Mesenchymal stem cell (in vitro differentiated cells and primary cell): ENCODE measurements around the gene THTPA.

Source experiments
- DNase-seq: peaks from one replicate; pipeline ENCODE4 v3.0.0-alpha.2; 2013
- H2AFZ ChIP-seq: one replicate; pipeline ENCODE4 v1.6.1; 2013; ENCODE audit warnings: low read depth, mild to moderate bottlenecking, control low read depth, inconsistent platforms, low read length, moderate library complexity
- H2AK5ac ChIP-seq: 2 replicates; pipeline ENCODE4 v1.6.1; 2013; ENCODE audit warnings: low read length, moderate library complexity, mild to moderate bottlenecking, inconsistent platforms; ENCODE audit not compliant: severe bottlenecking
- H2BK120ac ChIP-seq: one replicate; pipeline ENCODE4 v1.6.1; 2013; ENCODE audit warnings: low read depth, mild to moderate bottlenecking, inconsistent platforms, low read length, moderate library complexity
- H2BK12ac ChIP-seq, 2 experiments: one replicate each; pipeline ENCODE4 v1.6.1; 2013; ENCODE audit warnings: inconsistent platforms in 2 of 2, low read length in 2 of 2, mild to moderate bottlenecking in 2 of 2, moderate library complexity in 2 of 2, control low read depth in 1 of 2
- H2BK15ac ChIP-seq: one replicate; pipeline ENCODE4 v1.6.1; 2013; ENCODE audit warnings: mild to moderate bottlenecking, low read depth, inconsistent platforms; ENCODE audit not compliant: poor library complexity, severe bottlenecking
- H2BK5ac ChIP-seq: 2 replicates; pipeline ENCODE4 v1.6.1; 2013; ENCODE audit warnings: low read depth, mild to moderate bottlenecking, low read length, control low read depth, inconsistent platforms; ENCODE audit not compliant: poor library complexity, severe bottlenecking
- H3K14ac ChIP-seq, 2 experiments: one replicate each; pipeline ENCODE4 v1.6.1; 2013; ENCODE audit warnings: inconsistent platforms in 2 of 2, low read length in 2 of 2, control low read depth in 1 of 2, mild to moderate bottlenecking in 1 of 2, moderate library complexity in 1 of 2
- H3K18ac ChIP-seq, 2 experiments: one replicate each; pipeline ENCODE4 v1.6.1; 2013; ENCODE audit warnings: inconsistent platforms in 2 of 2, low read length in 2 of 2, control low read depth in 1 of 2, low read depth in 1 of 2, mild to moderate bottlenecking in 1 of 2
- H3K23ac ChIP-seq, 2 experiments: one replicate each; pipeline ENCODE4 v1.6.1; 2013; ENCODE audit warnings: inconsistent platforms in 2 of 2, low read length in 2 of 2, mild to moderate bottlenecking in 2 of 2, moderate library complexity in 2 of 2, control low read depth in 1 of 2
- H3K27ac ChIP-seq: 2 replicates; pipeline ENCODE4 v1.5.1; 2013; ENCODE audit warnings: mild to moderate bottlenecking, moderate library complexity, low read length, control low read depth, inconsistent platforms; ENCODE audit not compliant: poor library complexity, severe bottlenecking
- H3K27me3 ChIP-seq, 2 experiments: 2 replicates each; pipeline versions ENCODE4 v1.6.1 to v1.7.0; 2013; ENCODE audit warnings: low read length in 2 of 2, mild to moderate bottlenecking in 2 of 2, moderate library complexity in 2 of 2, control low read depth in 1 of 2, inconsistent platforms in 1 of 2; ENCODE audit not compliant: control insufficient read depth in 1 of 2, insufficient read depth in 1 of 2
- H3K36me3 ChIP-seq, 2 experiments: 2 replicates each; pipeline versions ENCODE4 v1.6.1 to v1.7.0; 2013; ENCODE audit warnings: low read length in 2 of 2, control low read depth in 1 of 2, inconsistent platforms in 1 of 2, low read depth in 1 of 2, mild to moderate bottlenecking in 1 of 2; ENCODE audit not compliant: insufficient read depth in 2 of 2, control insufficient read depth in 1 of 2
- H3K4ac ChIP-seq, 2 experiments: one replicate each; pipeline ENCODE4 v1.6.1; 2013; ENCODE audit warnings: inconsistent platforms in 2 of 2, low read length in 2 of 2, mild to moderate bottlenecking in 2 of 2, moderate library complexity in 2 of 2, control low read depth in 1 of 2, low read depth in 1 of 2
- H3K4me1 ChIP-seq: 2 replicates; pipeline ENCODE4 v1.6.1; 2013; ENCODE audit warnings: low read depth, low read length, control low read depth; ENCODE audit not compliant: control insufficient read depth, insufficient read depth
- H3K4me2 ChIP-seq: 2 replicates; pipeline ENCODE4 v1.6.1; 2013; ENCODE audit warnings: low read length, mild to moderate bottlenecking, inconsistent platforms; ENCODE audit not compliant: poor library complexity, severe bottlenecking
- H3K4me3 ChIP-seq, 2 experiments: 2 replicates each; pipeline versions ENCODE4 v1.5.1 to v1.7.0; 2013; ENCODE audit warnings: low read length in 2 of 2, mild to moderate bottlenecking in 2 of 2, control low read depth in 1 of 2, low read depth in 1 of 2; ENCODE audit not compliant: insufficient read depth in 1 of 2
- H3K79me1 ChIP-seq: replicated peaks from 2 replicates; pipeline ENCODE4 v1.6.1; 2013; ENCODE audit warnings: mild to moderate bottlenecking, control low read depth, low read length, inconsistent platforms; ENCODE audit not compliant: poor library complexity, severe bottlenecking
- H3K9ac ChIP-seq: 2 replicates; pipeline ENCODE4 v1.7.0; 2013; ENCODE audit warnings: mild to moderate bottlenecking, low read length, moderate library complexity
- H3K9me3 ChIP-seq: 2 replicates; pipeline ENCODE4 v1.7.0; 2013; ENCODE audit warnings: mild to moderate bottlenecking, low read length; ENCODE audit not compliant: control insufficient read depth
- H4K8ac ChIP-seq: one replicate; pipeline ENCODE4 v1.6.1; 2013; ENCODE audit warnings: inconsistent platforms, mild to moderate bottlenecking, low read length, moderate library complexity
- H4K91ac ChIP-seq: one replicate; pipeline ENCODE4 v1.6.1; 2013; ENCODE audit warnings: mild to moderate bottlenecking, low read length, inconsistent platforms
- WGBS: methylation state at CpG from one replicate; pipeline ENCODE4 v1.1.7; 2013; ENCODE audit warnings: mixed read lengths; 5-methylcytosine and 5-hydroxymethylcytosine counted together

The THTPA gene

DNA sequence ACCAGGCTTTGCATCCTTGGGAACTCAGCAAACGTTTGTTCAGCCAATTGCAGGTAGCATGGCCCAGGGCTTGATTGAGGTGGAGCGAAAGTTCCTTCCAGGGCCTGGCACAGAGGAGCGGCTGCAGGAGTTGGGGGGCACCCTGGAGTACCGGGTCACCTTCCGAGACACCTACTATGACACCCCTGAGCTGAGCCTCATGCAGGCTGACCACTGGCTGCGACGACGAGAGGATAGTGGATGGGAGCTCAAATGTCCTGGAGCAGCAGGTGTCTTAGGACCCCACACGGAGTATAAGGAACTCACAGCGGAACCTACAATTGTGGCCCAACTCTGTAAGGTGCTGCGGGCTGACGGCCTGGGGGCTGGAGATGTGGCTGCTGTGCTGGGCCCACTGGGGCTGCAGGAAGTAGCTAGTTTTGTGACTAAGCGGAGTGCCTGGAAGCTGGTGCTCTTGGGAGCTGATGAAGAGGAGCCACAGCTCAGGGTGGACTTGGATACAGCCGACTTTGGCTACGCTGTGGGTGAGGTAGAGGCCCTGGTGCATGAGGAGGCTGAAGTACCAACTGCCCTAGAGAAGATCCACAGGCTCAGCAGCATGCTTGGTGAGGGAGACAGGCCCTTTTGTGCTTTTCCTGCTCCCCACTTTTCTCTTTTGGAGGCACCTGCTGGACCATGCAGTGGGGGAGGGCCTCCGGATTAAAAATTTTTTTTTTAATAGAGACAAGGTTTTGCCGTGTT, 799 bp downstream of the THTPA start:
- peaks cover 23% of the 10 kb centered on the region for H3K79me1 ChIP-seq
- peaks cover 35 to 40% of the 10 kb centered on the region in 2 experiments for H3K36me3 ChIP-seq
- no peaks in the 10 kb centered on the region for H3K9me3 ChIP-seq
- no peaks in the 10 kb centered on the region for H3K27me3 ChIP-seq
- peak overlapping the region in 1 of 2 experiments; percentile 47 for H3K23ac ChIP-seq
- WGBS = 70% methylated on average over 17 of the region's 17 CpGs
- no peak overlapping the region for H2BK12ac ChIP-seq
- H2BK15ac ChIP-seq = no peak overlapping the region
- H2BK5ac ChIP-seq = no peak overlapping the region
- no peak overlapping the region for H2BK120ac ChIP-seq
- H4K8ac ChIP-seq = peak overlapping the region; percentile 10
- H3K14ac ChIP-seq = no peak overlapping the region
- H3K4me2 ChIP-seq = peak overlapping the region; percentile 76
- no peak overlapping the region for H4K91ac ChIP-seq
- H2AK5ac ChIP-seq = peak overlapping the region; percentile 11
- peaks cover 12% of the 10 kb centered on the region for H3K4me1 ChIP-seq
- peak overlapping the region; percentile 80 to 96 for H3K4me3 ChIP-seq
- H3K9ac ChIP-seq = peak overlapping the region; percentile 99
- no peak for DNase-seq
- H3K27ac ChIP-seq = no peak overlapping the region
- H2AFZ ChIP-seq = peak overlapping the region; percentile 10
- peak overlapping the region in 1 of 2 experiments; percentile 84 for H3K18ac ChIP-seq
- H3K4ac ChIP-seq = peak overlapping the region in 1 of 2 experiments; percentile 85

DNA sequence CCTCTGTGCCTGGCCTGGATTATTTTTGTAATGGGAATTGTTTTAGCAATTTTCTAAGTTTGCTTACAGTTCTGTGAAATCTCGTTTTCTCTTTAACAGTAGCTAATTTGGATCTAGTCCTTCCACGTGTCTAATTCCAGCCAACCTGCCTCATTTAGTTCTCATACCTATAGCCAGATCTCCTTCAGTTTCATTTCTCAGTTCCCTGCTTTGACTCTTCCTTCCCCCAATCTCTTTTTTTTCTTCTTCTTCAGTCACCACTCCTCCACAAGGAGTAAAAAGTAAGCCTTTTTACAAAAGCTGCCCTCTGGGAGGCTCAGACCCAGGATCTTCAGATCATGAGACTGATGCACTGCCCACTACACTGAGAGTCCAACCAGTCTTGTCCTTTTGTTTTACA, 1.4 kb downstream of the THTPA start:
- H3K27ac ChIP-seq = no peak overlapping the region
- no peak overlapping the region for H3K14ac ChIP-seq
- H3K9ac ChIP-seq = peak overlapping the region; percentile 99
- H3K36me3 ChIP-seq = peaks cover 42 to 45% of the 10 kb centered on the region in 2 experiments
- no peak overlapping the region for H3K18ac ChIP-seq
- H2AK5ac ChIP-seq = no peak overlapping the region
- no peaks in the 10 kb centered on the region for H3K27me3 ChIP-seq
- no peak overlapping the region for H3K23ac ChIP-seq
- no peak overlapping the region for H2AFZ ChIP-seq
- no peak overlapping the region for H3K4me2 ChIP-seq
- WGBS = 87% methylated on average over 2 of the region's 2 CpGs
- H3K9me3 ChIP-seq = no peaks in the 10 kb centered on the region
- H3K4me3 ChIP-seq = peak overlapping the region in 1 of 2 experiments; percentile 96
- H4K91ac ChIP-seq = no peak overlapping the region
- peaks cover 10% of the 10 kb centered on the region for H3K4me1 ChIP-seq
- H3K79me1 ChIP-seq = peaks cover 27% of the 10 kb centered on the region
- no peak overlapping the region for H3K4ac ChIP-seq
- H2BK15ac ChIP-seq = no peak overlapping the region
- H2BK5ac ChIP-seq = no peak overlapping the region
- no peak overlapping the region for H2BK120ac ChIP-seq
- no peak overlapping the region for H2BK12ac ChIP-seq
- no peak overlapping the region for H4K8ac ChIP-seq
- no peak for DNase-seq

DNA sequence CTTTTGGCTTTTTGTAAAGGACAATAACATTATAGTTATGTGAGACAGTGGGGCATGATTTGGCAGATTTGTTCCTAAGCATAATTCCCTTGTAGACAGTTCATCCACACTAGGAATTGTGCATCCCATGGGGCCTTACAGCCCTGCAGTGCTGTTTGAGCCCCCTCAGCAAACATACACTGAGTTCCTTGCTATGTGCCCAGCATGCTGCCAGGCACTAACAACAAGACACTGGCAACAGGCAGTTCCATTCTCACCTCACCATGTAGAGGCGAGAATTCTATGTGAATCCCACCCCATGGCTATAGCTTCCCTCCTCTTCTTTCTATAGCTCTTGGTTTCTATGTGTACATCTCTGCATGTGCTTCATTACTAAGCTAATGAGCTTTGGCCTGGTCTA, 1.9 kb downstream of the THTPA start:
- peaks cover 27% of the 10 kb centered on the region for H3K79me1 ChIP-seq
- H2AK5ac ChIP-seq = peak overlapping the region; percentile 46
- peak overlapping the region; percentile 99 for H3K9ac ChIP-seq
- WGBS = 100% methylated on average over 1 of the region's 1 CpG
- H3K9me3 ChIP-seq = no peaks in the 10 kb centered on the region
- no peak overlapping the region for H3K4me3 ChIP-seq
- no peak for DNase-seq
- no peak overlapping the region for H3K4me2 ChIP-seq
- peaks cover 10% of the 10 kb centered on the region for H3K4me1 ChIP-seq
- H2BK5ac ChIP-seq = no peak overlapping the region
- H3K23ac ChIP-seq = no peak overlapping the region
- H3K14ac ChIP-seq = no peak overlapping the region
- no peak overlapping the region for H2AFZ ChIP-seq
- H3K27ac ChIP-seq = no peak overlapping the region
- H3K18ac ChIP-seq = no peak overlapping the region
- H3K36me3 ChIP-seq = peaks cover 42 to 45% of the 10 kb centered on the region in 2 experiments
- no peak overlapping the region for H3K4ac ChIP-seq
- no peaks in the 10 kb centered on the region for H3K27me3 ChIP-seq
- no peak overlapping the region for H4K91ac ChIP-seq
- no peak overlapping the region for H2BK12ac ChIP-seq
- H4K8ac ChIP-seq = no peak overlapping the region
- no peak overlapping the region for H2BK15ac ChIP-seq
- H2BK120ac ChIP-seq = no peak overlapping the region

DNA sequence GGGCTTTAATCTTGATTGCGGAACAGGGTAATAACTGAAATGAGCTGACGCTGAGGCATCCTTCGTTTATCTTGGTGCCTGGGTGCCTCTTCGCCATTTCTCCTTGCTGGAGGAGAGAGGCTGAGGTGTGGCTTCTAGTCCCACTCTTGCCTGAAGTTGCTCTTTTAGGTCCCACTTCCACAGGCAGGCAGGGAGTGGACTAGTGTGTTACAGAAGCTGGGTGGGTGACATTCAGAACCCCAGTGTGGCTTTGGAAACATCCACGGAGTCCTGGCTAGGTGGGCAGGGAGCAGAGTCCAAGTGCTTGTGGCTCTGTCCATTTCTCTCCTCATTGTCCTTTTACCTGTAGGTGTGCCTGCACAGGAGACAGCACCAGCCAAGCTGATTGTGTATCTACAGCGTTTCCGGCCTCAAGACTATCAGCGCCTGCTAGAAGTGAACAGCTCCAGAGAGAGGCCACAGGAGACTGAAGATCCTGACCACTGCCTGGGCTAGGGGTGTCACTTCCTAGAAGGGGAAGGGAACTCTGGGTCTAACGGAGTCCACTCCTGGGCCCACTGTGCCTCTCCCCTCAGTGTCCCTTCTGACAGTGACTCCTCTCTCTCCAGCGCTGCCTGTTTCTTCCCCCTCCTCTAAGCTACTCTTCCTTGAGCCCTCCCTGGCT, 2.4 kb downstream of the THTPA start:
- Histone ChIP-seq H2AFZ (no peak overlapping the region), H2BK5ac (no peak overlapping the region), H3K36me3 (peaks cover 45 to 47% of the 10 kb centered on the region in 2 experiments), H3K9ac (peak overlapping the region; percentile 99), H3K14ac (no peak overlapping the region), H2AK5ac (no peak overlapping the region), H4K91ac (no peak overlapping the region), H3K4ac (no peak overlapping the region), H3K79me1 (peaks cover 29% of the 10 kb centered on the region), H4K8ac (no peak overlapping the region), H3K9me3 (no peaks in the 10 kb centered on the region), H3K27me3 (no peaks in the 10 kb centered on the region), H3K4me1 (peaks cover 10% of the 10 kb centered on the region), H2BK15ac (no peak overlapping the region), H2BK120ac (no peak overlapping the region), H3K4me3 (no peak overlapping the region), H2BK12ac (no peak overlapping the region), H3K4me2 (no peak overlapping the region), H3K27ac (no peak overlapping the region), H3K18ac (no peak overlapping the region), H3K23ac (no peak overlapping the region)
- WGBS = 92% methylated on average over 10 of the region's 10 CpGs
- no peak for DNase-seq
